AG04449 (cell line): Measurements from ENCODE around the gene EVPL.
"Not testable (repeated sequence)": the region's sequence is repeated elsewhere in the genome, so short reads cannot be mapped to it uniquely, and the experiment has no call there.

Source experiments
- CTCF ChIA-PET: fragments of 350-600 bp; formaldehyde crosslinking; extraction: SDS; loops from one replicate; lab custom pipeline; 2021; ENCODE audit warnings: antibody characterized with exemption; lab: Yijun Ruan, JAX
- POLR2A ChIA-PET: fragments of 400-600, 350-600 bp; formaldehyde crosslinking; extraction: SDS; loops from one replicate; lab custom pipeline; 2020; ENCODE audit warnings: antibody characterized with exemption, inconsistent platforms; lab: Yijun Ruan, JAX
- DNase-seq: peaks from one replicate; pipeline ENCODE4 v3.0.0-alpha.2; 2010; ENCODE audit warnings: low read depth, low spot score
- H3K4me3 ChIP-seq: 2 replicates; pipeline ENCODE4 v1.5.1; 2011; ENCODE audit warnings: low read depth, mild to moderate bottlenecking, control low read depth, low read length
- CTCF ChIP-seq: IDR thresholded peaks from one replicate; pipeline ENCODE4 v1.5.1; 2011; ENCODE audit warnings: mild to moderate bottlenecking, moderate library complexity, low read length, control low read depth, inconsistent platforms; ENCODE audit not compliant: insufficient read depth; ENCODE audit errors: missing control alignments

EVPL gene

GRCh38 chr17:75970626-75971025 is 56.5 kb downstream of the EVPL start:
- POLR2A ChIA-PET, result no interaction called here
- H3K4me3 ChIP-seq, result no peak overlapping the region
- TF ChIP-seq CTCF, result no peak
- CTCF ChIA-PET, result no interaction called here
- no peak for DNase-seq

GRCh38 chr17:75970011-75970523 is 57.0 kb downstream of the EVPL start:
- TF ChIP-seq CTCF, result no peak
- no peak overlapping the region for H3K4me3 ChIP-seq
- ChIA-PET CTCF (no interaction called here), POLR2A (interaction anchor here (0.7 kb wide), 1 partner anchor 188 kb away, joined by 5 read pairs; no protein-coding TSS in a partner anchor)
- DNase-seq, result no peak

- H3K4me3 ChIP-seq, POLR2A ChIA-PET, DNase-seq: not testable (repeated sequence)
- CTCF ChIA-PET, result interaction anchor here (0.7 to 1.3 kb wide), 3 partner anchors 10 to 216 kb away, joined by 3 to 4 read pairs (median 3); partner anchors contain the start of genes ACOX1, FBF1 and TEN1
Observed at GRCh38 chr17:75969044-75969443, 58.1 kb downstream of the EVPL start.

GRCh38 chr17:75965468-75965867 is 61.6 kb downstream of the EVPL start:
- ChIA-PET CTCF (interaction anchor here (0.8 to 2.0 kb wide), 3 partner anchors 10 to 49 kb away, joined by 3 to 4 read pairs (median 4); no protein-coding TSS in a partner anchor), POLR2A (interaction anchor here (0.7 kb wide), 1 partner anchor 13 kb away, joined by 3 read pairs; no protein-coding TSS in a partner anchor)
- DNase-seq, result no peak
- no peak for TF ChIP-seq CTCF
- no peak overlapping the region for H3K4me3 ChIP-seq

- no peak overlapping the region for H3K4me3 ChIP-seq
- POLR2A ChIA-PET, result no interaction called here
- no peak for TF ChIP-seq CTCF
- CTCF ChIA-PET, result interaction anchor here (0.6 to 2.6 kb wide), 8 partner anchors 14 to 320 kb away, joined by 3 to 9 read pairs (median 3); partner anchors contain the start of gene MRPL38
- DNase-seq, result no peak
Observed at GRCh38 chr17:75959839-75960511, 67.1 kb downstream of the EVPL start.

GRCh38 chr17:75959051-75959838 is 67.9 kb downstream of the EVPL start:
- ChIA-PET POLR2A (no interaction called here), CTCF (interaction anchor here (0.6 to 2.6 kb wide), 6 partner anchors 13 to 321 kb away, joined by 3 to 9 read pairs (median 4); partner anchors contain the start of gene MRPL38)
- no peak for TF ChIP-seq CTCF
- DNase-seq, result no peak
- H3K4me3 ChIP-seq, result no peak overlapping the region
